ENCODE results near the gene C1orf174.

Gene C1orf174

DNA sequence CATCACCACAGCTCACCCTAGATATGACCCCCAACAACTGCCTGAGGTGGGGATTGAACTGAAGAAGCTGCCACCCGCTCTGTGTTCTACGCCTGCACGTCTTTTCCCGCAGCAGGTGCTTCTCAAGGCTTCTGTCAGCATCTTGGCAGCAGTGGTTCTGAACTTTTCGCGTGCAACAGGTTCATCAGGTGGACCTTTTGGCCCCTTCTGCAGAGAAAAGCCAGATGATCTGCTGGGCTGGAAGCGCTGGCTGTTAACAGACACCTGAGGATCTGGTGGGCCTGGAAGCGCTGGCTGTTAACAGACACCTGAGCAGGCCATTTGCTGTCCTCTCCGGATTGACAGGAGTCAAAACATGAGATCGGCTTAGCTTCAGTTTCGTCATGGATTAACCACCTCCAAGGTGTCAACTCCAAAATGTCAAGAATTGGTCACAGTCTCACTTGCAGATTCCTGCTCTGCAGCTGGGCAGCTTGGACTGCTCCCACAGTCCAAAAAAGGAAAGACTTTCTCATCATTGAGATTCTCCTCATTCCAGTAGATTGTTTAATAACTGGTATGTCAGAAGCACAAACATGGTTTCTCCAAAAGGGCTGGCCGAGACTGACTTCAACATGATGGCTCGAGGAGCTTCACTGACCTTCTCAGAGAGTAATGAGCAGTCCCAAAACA is 4.7 kb downstream of the C1orf174 start:
- DNase-seq (ENCODE audit: low read depth, low spot score): no peak

DNA sequence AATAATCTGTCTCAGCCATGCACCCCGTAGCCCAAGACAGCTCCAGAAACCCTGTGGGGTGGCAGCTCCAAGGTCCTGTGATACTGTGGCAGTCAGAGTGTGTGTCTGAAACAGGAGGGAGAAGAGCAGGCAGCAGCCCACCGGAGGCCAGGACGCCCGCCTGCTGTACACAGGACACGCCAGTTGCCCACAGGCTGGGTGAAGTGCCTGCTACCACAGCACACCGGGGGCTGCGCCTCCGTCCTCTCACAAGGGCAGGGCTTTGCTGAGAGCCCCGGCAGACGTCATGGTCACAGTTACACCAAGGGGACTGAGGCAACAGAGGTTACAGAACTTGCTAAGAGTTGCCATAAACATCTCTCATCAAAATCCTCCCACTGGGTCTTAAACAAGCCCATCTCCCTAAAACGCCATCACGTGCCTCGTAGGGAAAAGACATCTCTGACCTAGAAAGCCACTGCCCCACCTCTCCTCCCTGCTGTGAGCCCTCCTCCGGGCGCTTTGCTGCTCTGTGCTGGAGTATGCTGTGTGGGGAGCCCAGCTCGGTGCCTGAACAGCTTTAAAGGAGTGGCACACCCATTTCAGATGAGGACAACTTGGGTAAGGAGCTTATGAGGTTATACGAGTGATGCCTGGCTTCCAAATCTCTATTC is 5.3 kb downstream of the C1orf174 start:
- DNase-seq (ENCODE audit: low read depth, low spot score): no peak

DNA sequence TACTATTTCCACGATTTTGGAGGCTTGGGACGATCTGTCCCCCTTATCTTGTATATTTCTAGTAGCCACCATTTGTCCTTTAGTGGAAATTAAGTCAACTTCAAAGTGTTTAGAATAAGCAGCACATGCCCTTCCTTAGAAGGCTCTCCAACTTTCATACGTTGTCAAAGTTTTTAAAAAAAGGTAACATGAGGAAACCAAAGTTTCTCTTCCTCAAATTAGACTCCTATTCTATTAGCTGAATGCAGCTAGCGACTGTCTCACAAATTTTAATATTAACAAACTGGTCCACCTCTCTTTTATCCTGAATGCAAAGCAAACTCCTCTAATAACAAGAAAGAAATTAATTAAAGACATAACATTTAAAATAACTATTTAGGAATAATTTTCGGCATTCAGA is 6.9 kb downstream of the C1orf174 start:
- no peak for DNase-seq (ENCODE audit: low read depth, low spot score)

DNA sequence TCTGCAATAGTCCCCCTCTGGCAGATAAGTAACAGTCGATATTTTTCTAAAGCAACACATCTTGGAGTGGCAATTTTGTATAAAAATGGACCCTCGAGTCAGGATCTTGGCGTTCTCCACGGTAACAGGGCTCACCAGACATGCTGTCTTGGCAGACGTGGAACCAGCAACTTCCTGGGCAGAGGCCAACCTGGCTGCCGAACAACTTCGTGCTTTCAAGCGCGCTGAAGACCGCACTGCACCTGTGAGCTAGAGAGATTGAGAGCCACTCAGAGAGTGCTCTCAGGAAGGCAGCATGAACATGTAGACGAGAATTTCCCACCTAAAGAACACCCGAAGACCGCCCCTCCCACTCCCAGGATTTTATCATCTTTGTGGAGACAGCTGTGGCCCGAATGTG is 7.3 kb downstream of the C1orf174 start:
- DNase-seq (ENCODE audit: low read depth, low spot score): no peak

DNA sequence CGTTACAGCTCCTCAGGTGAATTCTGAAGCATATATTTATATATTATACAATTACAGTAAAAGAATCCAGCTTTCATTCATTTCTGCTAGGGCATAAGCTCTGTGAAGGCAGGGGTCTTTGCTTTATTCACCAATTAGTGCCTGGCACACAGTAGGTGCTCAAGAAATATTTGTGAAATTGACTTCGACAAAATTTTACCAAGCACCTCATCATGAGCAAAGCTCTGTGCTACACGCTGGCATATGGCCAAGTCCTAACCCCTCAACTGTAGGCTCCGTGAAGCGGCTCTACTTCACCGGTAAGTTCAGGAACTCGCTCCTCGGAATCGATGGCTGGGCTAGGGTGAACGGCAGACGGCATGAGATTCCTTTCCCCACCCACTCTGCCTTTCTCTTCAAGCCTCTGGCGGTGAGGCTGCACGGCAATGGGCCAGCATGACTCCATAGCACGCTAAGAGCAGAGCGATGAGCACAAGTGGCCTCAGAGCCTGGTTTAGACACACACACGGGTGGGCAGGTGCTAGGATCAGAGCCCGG is 8.7 kb downstream of the C1orf174 start:
- DNase-seq (ENCODE audit: low read depth, low spot score): no peak

DNA sequence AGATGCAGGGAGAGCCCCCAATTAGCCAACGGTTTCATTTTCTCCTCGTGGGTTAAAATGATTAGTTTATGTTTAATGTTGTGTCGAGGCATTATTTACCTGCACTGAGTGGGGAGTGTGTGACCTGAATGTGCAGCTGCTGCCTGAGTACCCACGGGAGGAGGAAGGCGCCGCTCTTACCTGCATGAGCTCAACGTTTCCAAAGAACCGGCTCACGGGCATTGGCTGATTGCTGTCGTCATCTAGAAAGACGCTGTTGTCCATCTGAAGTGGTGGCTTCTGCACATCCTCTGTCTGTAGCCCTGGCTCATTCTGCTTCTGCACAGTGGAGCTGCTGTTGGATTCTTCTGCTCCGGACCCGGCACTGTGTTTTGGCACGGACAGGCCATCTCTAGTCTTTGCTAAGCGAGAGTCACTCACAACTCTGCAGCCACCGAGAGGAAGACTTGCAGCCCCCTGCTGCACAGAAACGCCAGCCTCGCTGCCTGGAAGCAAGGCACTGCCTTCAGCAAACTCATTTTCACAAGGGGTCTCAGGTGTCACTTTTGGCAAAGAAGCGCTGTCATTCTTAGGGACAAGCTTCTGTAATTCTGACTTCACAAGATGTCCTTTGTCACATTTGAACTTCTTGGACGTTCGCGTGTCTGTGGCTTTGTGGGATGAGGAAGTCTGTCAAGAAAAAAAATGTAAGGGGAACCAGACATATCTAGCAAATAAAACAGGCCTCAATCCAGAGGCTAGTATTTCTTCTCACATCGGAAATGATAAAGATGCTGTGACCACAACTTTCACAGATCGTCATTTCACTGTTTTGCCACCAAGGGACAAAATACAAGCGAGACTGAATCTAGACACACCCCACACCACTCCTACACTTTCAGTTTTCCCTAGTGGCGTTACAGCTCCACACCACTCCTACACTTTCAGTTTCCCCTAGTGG is 9.4 kb downstream of the C1orf174 start:
- no peak for DNase-seq (ENCODE audit: low read depth, low spot score)

DNA sequence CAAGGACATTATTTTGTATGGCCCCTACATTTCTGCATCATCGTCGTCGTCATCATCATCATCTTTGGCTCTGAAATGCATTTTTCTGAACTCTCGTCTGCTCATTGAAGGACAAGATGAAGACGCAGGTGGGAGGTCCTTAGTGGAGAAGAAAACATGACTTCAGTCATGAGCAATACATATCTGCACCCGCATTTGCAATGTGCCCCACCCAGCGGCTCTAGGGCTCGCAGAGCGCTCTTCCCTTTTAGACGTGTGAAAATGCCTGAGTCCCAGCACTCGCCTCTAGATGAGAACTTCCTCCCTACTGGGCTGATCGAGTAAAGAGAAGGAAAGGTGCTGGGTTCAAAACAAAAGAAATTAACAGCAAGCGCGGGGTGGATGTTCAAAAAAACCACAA is 10.1 kb downstream of the C1orf174 start:
- DNase-seq (ENCODE audit: low read depth, low spot score): no peak

DNA sequence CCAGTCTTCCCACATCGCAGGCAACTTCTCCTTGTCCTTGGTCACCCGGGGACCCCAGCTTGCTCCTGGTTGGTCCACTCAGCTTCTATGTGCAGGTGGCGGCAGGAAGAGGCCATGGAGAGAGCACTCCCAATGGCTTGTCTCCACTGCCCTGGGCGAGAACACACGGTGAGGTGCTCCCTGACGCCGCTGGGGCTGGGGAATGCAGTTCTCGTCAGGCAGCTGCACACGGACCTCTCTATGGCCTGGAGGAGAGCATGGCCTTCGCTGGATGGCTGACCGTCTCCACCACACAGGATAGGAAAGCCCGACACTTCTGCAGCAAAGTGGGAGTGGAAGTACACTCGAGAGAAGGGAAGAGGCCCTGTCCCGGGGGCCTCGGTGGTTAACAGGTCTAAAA is 11.8 kb downstream of the C1orf174 start:
- DNase-seq (ENCODE audit: low read depth, low spot score): no peak

DNA sequence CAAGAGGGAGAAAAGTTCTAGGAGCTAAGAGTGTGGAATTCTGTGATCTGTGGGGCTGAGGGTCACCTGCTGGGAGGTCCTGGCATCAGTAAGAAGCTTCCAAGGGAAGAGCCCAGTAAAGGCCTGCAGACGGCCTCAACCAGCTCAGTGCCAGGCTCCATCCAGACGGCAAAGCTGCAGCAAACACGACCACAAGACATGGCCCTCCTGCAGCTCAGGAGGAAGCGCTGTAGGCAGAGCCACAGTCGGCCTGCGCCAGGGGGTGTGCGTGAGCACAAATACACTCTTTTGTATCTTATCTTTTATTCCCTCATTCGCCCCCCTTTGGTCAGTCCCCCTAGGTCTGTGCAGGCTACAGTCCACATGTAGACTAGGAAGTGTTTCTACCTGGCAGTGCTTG is 13.4 kb downstream of the C1orf174 start:
- no peak for DNase-seq (ENCODE audit: low read depth, low spot score)

DNA sequence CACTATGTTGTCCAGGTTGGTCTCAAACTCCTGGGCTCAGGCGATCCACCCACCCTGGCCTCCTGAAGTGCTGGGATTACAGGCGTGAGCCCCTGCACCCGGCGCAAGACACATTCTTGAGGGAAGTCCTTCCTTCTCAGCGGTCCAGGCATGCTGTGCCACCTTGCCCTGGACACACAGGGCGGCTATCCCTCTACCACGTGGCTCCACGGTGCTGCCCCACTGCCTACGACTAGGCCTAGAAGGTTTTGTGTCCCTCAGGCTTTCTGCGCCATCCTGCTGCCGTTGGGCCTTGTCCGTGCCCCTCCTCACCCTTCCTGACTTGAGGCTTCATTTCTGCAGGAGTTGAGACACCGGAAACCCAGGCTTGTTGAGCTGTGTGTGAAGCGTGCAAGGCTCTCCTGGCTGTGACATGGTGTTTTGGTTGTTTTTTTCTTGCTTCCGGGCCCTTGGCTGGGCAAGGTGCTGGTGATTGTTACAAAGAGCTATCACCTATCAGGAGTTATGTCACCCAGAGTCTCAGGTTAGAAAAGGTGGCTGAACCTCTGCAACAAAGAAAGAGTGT is 13.9 kb downstream of the C1orf174 start:
- no peak for DNase-seq (ENCODE audit: low read depth, low spot score)

DNA sequence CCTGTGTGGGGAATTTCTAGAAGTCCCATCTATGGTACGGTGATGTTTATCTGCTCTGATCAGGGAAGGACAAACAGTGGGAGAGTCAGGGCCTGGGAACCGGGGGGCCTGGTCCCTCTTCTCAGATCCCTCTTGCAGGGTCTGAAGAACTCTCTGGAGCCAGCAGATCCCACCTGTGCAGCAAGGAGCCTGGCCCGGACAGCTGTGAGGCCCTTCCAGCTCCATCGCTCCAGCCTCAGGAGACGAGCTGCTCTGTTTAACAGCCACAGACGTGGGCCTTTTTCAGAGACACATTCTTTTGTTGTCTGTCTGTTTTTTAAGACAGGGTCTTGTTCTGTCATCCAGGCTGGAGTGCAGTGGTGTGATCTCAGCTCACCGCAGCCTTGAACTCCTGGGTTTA is 14.5 kb downstream of the C1orf174 start:
- DNase-seq (ENCODE audit: low read depth, low spot score): no peak

DNA sequence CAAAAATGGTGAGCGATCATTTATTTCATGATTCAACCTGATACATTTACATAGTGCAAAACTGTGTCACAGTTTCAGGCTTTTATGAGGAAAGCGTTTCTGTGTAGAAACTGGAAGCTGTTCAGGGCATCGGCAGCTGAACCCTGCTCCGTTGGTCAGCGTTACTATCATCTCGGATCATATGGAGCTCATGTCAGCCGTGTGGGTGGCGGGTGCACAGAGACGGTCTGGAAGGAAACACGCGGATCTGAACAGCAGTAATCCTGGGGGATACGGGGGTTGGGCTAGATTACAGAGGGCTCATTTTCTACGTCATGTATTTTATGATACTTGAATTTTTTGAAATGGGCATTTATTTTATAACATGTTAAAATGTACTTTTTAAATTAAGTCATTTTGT is 15.1 kb downstream of the C1orf174 start:
- no peak for DNase-seq (ENCODE audit: low read depth, low spot score)

DNA sequence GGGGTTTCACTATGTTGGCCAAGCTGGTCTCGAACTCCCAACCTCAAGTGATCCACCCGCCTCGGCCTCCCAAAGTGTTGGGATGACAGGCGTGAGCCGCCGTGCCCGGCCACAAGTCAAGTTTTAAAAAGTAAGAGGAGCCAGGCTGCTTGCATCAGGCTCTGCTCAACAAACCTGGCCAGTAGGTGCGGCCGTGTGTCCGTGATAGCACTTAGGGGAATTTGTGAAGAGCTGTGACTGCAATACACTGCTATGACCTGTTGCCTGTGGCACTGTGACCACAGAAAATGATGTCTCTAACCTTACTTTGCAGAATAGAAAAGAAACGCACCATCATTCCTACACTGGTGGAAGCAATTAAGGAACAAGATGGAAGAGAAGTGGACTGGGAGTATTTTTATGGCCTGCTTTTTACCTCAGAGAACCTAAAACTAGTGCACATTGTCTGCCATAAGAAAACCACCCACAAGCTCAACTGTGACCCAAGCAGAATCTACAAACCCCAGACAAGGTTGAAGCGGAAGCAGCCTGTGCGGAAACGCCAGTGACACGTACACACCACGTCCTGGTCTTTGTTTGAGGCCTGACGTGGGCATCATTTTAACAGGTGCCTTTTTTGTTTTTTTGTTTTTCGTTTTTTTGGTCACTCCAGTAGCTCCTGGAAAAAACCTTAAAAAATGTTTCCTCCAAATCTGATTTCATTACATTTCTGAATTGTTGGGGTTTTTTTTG is 16.7 kb downstream of the C1orf174 start:
- no peak for DNase-seq (ENCODE audit: low read depth, low spot score)

DNA sequence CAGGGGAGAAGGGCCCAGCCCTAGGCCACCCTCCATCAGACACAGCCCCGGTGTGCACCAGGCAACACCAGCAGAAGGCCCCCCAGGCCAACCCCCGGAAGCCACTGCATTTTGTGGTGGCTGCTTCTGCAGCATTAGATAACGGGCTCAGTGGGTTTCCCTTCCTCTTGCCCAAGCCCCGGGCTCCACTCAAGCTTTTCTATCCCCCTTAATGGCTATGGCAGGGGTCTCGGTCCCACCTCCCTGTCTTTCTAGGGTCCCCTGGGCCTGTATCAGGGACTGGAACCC is 18.9 kb downstream of the C1orf174 start:
- DNase-seq (ENCODE audit: low read depth, low spot score): no peak

DNA sequence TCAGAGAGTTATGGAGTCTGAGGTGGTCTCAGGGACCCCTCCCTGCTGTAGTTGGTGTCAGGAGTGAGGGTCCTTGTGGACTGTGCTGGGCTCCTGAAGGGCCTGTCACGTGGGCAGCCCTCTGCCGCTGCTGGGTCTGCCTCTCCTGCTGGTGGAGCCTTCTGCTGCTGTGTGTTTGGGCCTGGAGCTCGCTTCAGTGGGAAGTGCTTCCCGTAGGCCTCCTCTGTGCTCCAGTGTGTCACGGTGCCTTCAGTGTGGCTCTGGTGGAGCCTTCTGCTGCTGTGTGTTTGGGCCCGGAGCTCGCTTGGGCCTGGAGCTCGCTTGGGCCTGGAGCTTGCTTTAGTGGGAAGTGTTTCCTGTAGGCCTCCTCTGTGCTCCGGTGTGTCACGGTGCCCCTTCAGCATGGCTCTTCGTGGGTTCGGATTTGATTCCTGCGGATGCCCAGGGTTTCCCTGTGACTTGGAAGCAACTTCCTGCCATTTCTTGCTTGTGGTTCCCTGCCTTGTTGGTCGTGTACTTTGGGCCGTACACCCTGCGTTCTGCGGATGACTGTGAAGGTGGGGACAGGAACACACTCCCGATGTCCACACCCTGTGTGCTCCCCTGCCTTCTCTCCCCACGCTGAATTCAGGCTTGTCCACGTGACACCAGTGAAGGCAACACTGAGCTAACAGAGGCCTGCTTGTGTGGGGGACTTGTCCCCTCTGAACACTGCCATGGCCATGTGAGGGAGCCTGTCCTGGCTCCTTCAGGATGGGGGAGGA is 19.5 kb downstream of the C1orf174 start:
- no peak for DNase-seq (ENCODE audit: low read depth, low spot score)

DNA sequence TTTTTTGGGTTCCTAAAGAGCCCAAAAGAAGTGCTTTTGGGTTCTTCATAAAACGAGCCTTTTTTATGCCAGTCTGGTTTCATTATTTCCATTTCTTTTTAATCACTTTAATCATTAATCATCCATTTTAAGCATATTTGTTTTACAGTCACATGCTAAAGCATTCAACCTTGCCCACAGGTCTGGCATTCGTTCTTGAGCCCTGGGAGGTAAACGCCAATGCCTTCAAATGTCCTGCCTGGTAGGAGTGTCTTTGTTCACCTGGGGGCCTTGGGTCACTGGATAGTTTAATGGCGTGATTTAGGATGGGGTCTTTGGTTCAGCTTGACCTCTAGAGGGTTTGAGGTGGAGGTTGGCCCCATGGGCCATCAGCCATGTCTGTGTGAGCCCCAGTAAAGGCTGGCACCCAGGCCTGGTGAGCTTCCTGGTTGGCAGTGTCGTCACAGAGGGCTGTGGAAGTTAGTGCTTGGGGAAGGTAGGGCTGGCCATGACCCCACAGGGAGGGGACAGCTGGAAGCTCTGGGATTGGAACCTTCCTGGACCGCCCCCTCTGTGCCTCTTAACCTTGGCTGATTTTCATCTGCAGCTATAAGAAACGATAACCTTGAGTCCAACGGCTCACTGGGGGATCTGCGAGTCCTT is 20.2 kb downstream of the C1orf174 start:
- no peak for DNase-seq (ENCODE audit: low read depth, low spot score)

DNA sequence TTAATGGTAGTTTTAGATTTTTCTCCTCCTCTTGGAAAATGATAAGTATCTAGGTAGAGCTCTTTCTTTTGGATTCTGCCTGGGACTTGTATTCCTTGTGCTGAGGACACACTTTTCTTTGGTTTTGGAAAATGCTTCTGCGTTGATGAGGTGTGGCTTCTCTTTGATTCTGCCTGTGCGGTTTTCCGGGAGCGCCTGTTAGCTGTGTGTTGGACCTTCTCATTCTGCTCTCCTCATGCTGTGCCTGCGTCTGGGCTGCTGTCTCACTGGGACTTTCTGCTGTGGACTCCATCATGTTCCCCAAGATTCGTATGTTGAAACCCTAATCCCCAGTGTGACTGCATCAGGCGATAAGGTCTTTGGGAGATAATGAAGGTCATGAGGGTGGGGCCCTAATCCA is 21.0 kb downstream of the C1orf174 start:
- DNase-seq (ENCODE audit: low read depth, low spot score): no peak

DNA sequence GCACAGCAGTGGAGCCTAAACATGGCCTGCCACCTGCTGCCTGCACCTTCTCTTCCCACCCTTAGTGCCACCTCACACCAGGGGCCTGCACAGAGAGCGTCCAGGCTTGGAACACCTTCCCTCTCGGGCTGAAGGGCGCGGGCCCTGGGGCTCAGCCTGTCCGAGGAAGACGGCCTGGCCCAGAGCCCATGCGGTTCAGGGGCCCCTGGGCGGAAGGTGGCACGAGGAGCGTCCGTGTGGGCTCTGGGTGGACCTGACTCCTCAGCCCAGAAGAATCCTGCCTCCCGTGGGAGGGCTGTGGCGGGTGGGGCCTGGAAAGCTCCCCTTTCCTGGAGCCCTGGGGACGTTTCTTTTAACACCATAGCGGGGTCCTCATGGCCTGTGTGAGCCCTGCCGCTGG is 23.4 kb downstream of the C1orf174 start:
- no peak for DNase-seq (ENCODE audit: low read depth, low spot score)

DNA sequence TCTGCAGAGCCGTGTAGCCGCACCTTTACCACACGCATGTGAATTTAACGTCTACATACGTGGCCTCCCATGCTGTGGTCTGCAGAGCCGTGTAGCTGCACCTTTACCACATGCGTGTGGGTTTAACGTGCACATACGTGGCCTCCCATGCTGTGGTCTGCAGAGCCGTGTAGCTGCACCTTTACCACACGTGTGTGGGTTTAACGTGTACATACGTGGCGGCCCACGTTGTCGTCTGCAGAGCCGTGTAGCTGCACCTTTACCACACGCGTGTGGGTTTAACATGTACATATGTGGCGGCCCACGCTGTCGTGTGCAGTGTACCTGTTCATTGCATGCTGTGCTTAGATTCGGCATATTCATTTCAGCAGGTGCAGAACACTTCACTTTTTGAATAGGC is 25.3 kb downstream of the C1orf174 start:
- no peak for DNase-seq (ENCODE audit: low read depth, low spot score)

DNA sequence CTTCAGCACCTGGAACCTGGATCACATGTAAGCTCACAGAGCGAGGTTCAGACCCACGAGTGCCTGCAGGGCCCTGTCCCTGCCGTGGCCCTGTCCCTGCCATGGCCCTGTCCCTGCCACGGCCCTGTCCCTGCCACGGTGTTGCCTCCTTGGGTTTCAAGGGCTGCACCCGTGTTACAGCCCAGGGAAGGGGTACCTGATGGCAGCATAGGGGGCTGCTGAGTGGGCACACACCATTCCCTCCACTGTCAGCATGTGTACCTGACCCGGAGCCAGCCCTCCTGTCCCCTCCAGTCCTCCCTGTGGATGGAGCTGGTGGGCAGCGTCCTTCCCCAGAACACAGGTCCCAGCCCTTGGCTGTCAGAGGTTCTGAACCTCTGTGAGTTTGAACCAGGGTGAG is 27.5 kb downstream of the C1orf174 start:
- no peak for DNase-seq (ENCODE audit: low read depth, low spot score)

Data from activated CD4-positive, CD25-positive, alpha-beta regulatory T cell treated with anti-CD3 and anti-CD28 coated beads, Interleukin-2, amount 50 U/mL, for 16 hours (primary cell).